ENCODE results near the gene AQP9. TPM values are rescaled to one million over a fixed set of nuclear protein-coding genes. Genes with fewer than 3 reads are reported as not detected.
"Not testable (repeated sequence)": the region's sequence is repeated elsewhere in the genome, so short reads cannot be mapped to it uniquely, and the experiment has no call there.

Gene AQP9
- total and polyA plus RNA-seq, 7 donors: 0.49 to 2.8 (median 0.60) TPM; not detected in 2

GRCh38 chr15:58109419-58109818 is 28.8 kb upstream of the AQP9 start:
- TF ChIP-seq EP300 (IDR thresholded peaks at IDR 0.05) (no peak), POLR2A (IDR thresholded peaks at IDR 0.05) (no peak), CTCF (IDR thresholded peaks at IDR 0.05) (no peak), POLR2AphosphoS5 (IDR thresholded peaks at IDR 0.05) (no peak)
- intact Hi-C loops (cut with DNase I): no loop called here
- H3K27me3 ChIP-seq: no peaks in the 10 kb centered on the region
- DNase-seq: no peak
- H3K27ac ChIP-seq: no peak overlapping the region
- no peak overlapping the region for H3K4me3 ChIP-seq
- no peaks in the 10 kb centered on the region for H3K36me3 ChIP-seq
- H3K4me1 ChIP-seq: no peaks in the 10 kb centered on the region
- H3K9me3 ChIP-seq: no peaks in the 10 kb centered on the region
- 89 to 91% methylated on average over 3 of the region's 3 CpGs for WGBS, 2 donors

- H3K27ac ChIP-seq: no peak overlapping the region
These were observed 27.0 kb upstream of the AQP9 start for GRCh38 chr15:58110999-58111717.

GRCh38 chr15:58111718-58112104 is 26.5 kb upstream of the AQP9 start:
- TF ChIP-seq EP300 (IDR thresholded peaks at IDR 0.05) (no peak), CTCF (IDR thresholded peaks at IDR 0.05) (no peak), POLR2A (IDR thresholded peaks at IDR 0.05) (no peak), POLR2AphosphoS5 (IDR thresholded peaks at IDR 0.05) (no peak)
- H3K27me3 ChIP-seq: no peaks in the 10 kb centered on the region
- H3K4me3 ChIP-seq: no peak overlapping the region
- H3K36me3 ChIP-seq: no peaks in the 10 kb centered on the region
- no peaks in the 10 kb centered on the region for H3K9me3 ChIP-seq
- no peak for DNase-seq
- H3K27ac ChIP-seq: no peak overlapping the region
- intact Hi-C loops (cut with DNase I): no loop called here
- no peaks in the 10 kb centered on the region for H3K4me1 ChIP-seq
- WGBS, 2 donors: 94 to 96% methylated on average over 5 of the region's 5 CpGs

More at GRCh38 chr15:58110999-58111717, 27.0 kb upstream of the AQP9 start:
- Histone ChIP-seq H3K4me3 (no peak overlapping the region), H3K9me3 (no peaks in the 10 kb centered on the region), H3K27me3 (no peaks in the 10 kb centered on the region), H3K36me3 (no peaks in the 10 kb centered on the region), H3K4me1 (no peaks in the 10 kb centered on the region)
- TF ChIP-seq EP300 (IDR thresholded peaks at IDR 0.05): no peak
- no peak for TF ChIP-seq CTCF (IDR thresholded peaks at IDR 0.05)
- TF ChIP-seq POLR2AphosphoS5 (IDR thresholded peaks at IDR 0.05): no peak
- no peak for TF ChIP-seq POLR2A (IDR thresholded peaks at IDR 0.05)
- DNase-seq: no peak
- WGBS, 2 donors: 34 to 72% methylated on average over 6 of the region's 6 CpGs
- intact Hi-C loops (cut with DNase I): no loop called here

- WGBS, 2 donors: 50% methylated on average over 5 of the region's 5 CpGs
- H3K4me3 ChIP-seq; H3K4me1 ChIP-seq; intact Hi-C loops (cut with DNase I); H3K27me3 ChIP-seq; H3K9me3 ChIP-seq; H3K27ac ChIP-seq; DNase-seq; H3K36me3 ChIP-seq: not testable (repeated sequence)
These were observed 24.8 kb upstream of the AQP9 start for GRCh38 chr15:58113358-58113757.

GRCh38 chr15:58114388-58114787 is 23.8 kb upstream of the AQP9 start:
- Histone ChIP-seq H3K27ac (no peak overlapping the region), H3K27me3 (no peaks in the 10 kb centered on the region), H3K4me1 (no peaks in the 10 kb centered on the region), H3K4me3 (no peak overlapping the region), H3K9me3 (no peaks in the 10 kb centered on the region), H3K36me3 (no peaks in the 10 kb centered on the region)
- DNase-seq: no peak
- intact Hi-C loops (cut with DNase I): no loop called here
- no peak for TF ChIP-seq EP300 (IDR thresholded peaks at IDR 0.05)
- TF ChIP-seq POLR2A (IDR thresholded peaks at IDR 0.05): no peak
- no peak for TF ChIP-seq CTCF (IDR thresholded peaks at IDR 0.05)
- no peak for TF ChIP-seq POLR2AphosphoS5 (IDR thresholded peaks at IDR 0.05)
- 61 to 81% methylated on average over 3 of the region's 3 CpGs for WGBS, 2 donors

Measured in sigmoid colon (tissue), 7 donors.